ENCODE measurements around the gene ANKRD23.
"Not testable (repeated sequence)": the region's sequence is repeated elsewhere in the genome, so short reads cannot be mapped to it uniquely, and the experiment has no call there.

The ANKRD23 gene

GRCh38 chr2:96863575-96864342, 19.9 kb upstream of the ANKRD23 start:
- H3K4ac ChIP-seq (ENCODE audit: low read depth, low read length), result no peak overlapping the region
- H2BK15ac ChIP-seq (replicated peaks; ENCODE audit: low read depth), result no peak overlapping the region
- H3K79me2 ChIP-seq (ENCODE audit: control insufficient read depth, insufficient read depth, low read length), result peaks cover 31% of the 10 kb centered on the region
- peaks cover 5% of the 10 kb centered on the region for H3K4me1 ChIP-seq (ENCODE audit: control insufficient read depth, low read depth, low read length)
- WGBS (ENCODE audit: extremely low coverage, insufficient coverage, low lambda C conversion rate), result no CpG with 5 or more reads among the region's 19 CpGs
- H3K56ac ChIP-seq (ENCODE audit: low read length), result no peak overlapping the region
- H2AK5ac ChIP-seq (ENCODE audit: low read length), result no peak overlapping the region
- no peak overlapping the region for H4K5ac ChIP-seq (ENCODE audit: low read length)
- H3K9ac ChIP-seq (ENCODE audit: low read length), result no peak overlapping the region
- no peak overlapping the region for H3K4me2 ChIP-seq (ENCODE audit: low read length)
- no peak overlapping the region for H2BK120ac ChIP-seq (ENCODE audit: low read depth, low read length)
- peaks cover 29% of the 10 kb centered on the region for H3K79me1 ChIP-seq (ENCODE audit: low read length)
- no peak overlapping the region for H2BK5ac ChIP-seq (ENCODE audit: low read length)
- no peaks in the 10 kb centered on the region for H3K27me3 ChIP-seq (ENCODE audit: insufficient read depth, low read length, poor library complexity)
- DNase-seq, result no peak
- no peak overlapping the region for H3K4me3 ChIP-seq (ENCODE audit: low read length)
- H4K8ac ChIP-seq (ENCODE audit: low read depth, low read length), result no peak overlapping the region
- H3K27ac ChIP-seq (ENCODE audit: low read depth, low read length), result no peak overlapping the region
- H3K23ac ChIP-seq (ENCODE audit: low read length), result no peak overlapping the region
- no peak overlapping the region for H3K18ac ChIP-seq (ENCODE audit: low read length)
- H3K36me3 ChIP-seq (ENCODE audit: control insufficient read depth, insufficient read depth, low read length), result peaks cover 38% of the 10 kb centered on the region

- H3K27me3 ChIP-seq (ENCODE audit: insufficient read depth, low read length, poor library complexity); H3K4ac ChIP-seq (ENCODE audit: low read depth, low read length); H3K56ac ChIP-seq (ENCODE audit: low read length); H3K9ac ChIP-seq (ENCODE audit: low read length); H3K18ac ChIP-seq (ENCODE audit: low read length); H3K4me3 ChIP-seq (ENCODE audit: low read length); H2BK5ac ChIP-seq (ENCODE audit: low read length); H3K4me2 ChIP-seq (ENCODE audit: low read length); H4K5ac ChIP-seq (ENCODE audit: low read length); H2BK15ac ChIP-seq (replicated peaks; ENCODE audit: low read depth); H2BK120ac ChIP-seq (ENCODE audit: low read depth, low read length); DNase-seq; H4K8ac ChIP-seq (ENCODE audit: low read depth, low read length); H3K23ac ChIP-seq (ENCODE audit: low read length); H3K27ac ChIP-seq (ENCODE audit: low read depth, low read length); H3K4me1 ChIP-seq (ENCODE audit: control insufficient read depth, low read depth, low read length); H2AK5ac ChIP-seq (ENCODE audit: low read length): not testable (repeated sequence)
- no CpG with 5 or more reads among the region's 4 CpGs for WGBS (ENCODE audit: extremely low coverage, insufficient coverage, low lambda C conversion rate)
- H3K79me2 ChIP-seq (ENCODE audit: control insufficient read depth, insufficient read depth, low read length), result peaks cover 26% of the 10 kb centered on the region
- peaks cover 38% of the 10 kb centered on the region for H3K36me3 ChIP-seq (ENCODE audit: control insufficient read depth, insufficient read depth, low read length)
- H3K79me1 ChIP-seq (ENCODE audit: low read length), result peaks cover 29% of the 10 kb centered on the region
Observed at GRCh38 chr2:96863056-96863455, 19.2 kb upstream of the ANKRD23 start.

GRCh38 chr2:96861074-96861473, 17.3 kb upstream of the ANKRD23 start:
- no CpG with 5 or more reads among the region's 17 CpGs for WGBS (ENCODE audit: extremely low coverage, insufficient coverage, low lambda C conversion rate)
- Histone ChIP-seq H3K4me3 (ENCODE audit: low read length) (no peak overlapping the region), H3K4me2 (ENCODE audit: low read length) (no peak overlapping the region), H3K56ac (ENCODE audit: low read length) (no peak overlapping the region), H3K79me1 (ENCODE audit: low read length) (peaks cover 12% of the 10 kb centered on the region), H4K5ac (ENCODE audit: low read length) (no peak overlapping the region), H3K4me1 (ENCODE audit: control insufficient read depth, low read depth, low read length) (peaks cover 5% of the 10 kb centered on the region), H2BK5ac (ENCODE audit: low read length) (no peak overlapping the region), H3K23ac (ENCODE audit: low read length) (no peak overlapping the region), H3K9ac (ENCODE audit: low read length) (no peak overlapping the region), H2BK15ac (replicated peaks; ENCODE audit: low read depth) (no peak overlapping the region), H2AK5ac (ENCODE audit: low read length) (no peak overlapping the region), H3K27me3 (ENCODE audit: insufficient read depth, low read length, poor library complexity) (no peaks in the 10 kb centered on the region), H3K79me2 (ENCODE audit: control insufficient read depth, insufficient read depth, low read length) (peaks cover 6% of the 10 kb centered on the region), H3K36me3 (ENCODE audit: control insufficient read depth, insufficient read depth, low read length) (peaks cover 34% of the 10 kb centered on the region), H4K8ac (ENCODE audit: low read depth, low read length) (no peak overlapping the region), H3K4ac (ENCODE audit: low read depth, low read length) (no peak overlapping the region), H2BK120ac (ENCODE audit: low read depth, low read length) (no peak overlapping the region), H3K18ac (ENCODE audit: low read length) (no peak overlapping the region), H3K27ac (ENCODE audit: low read depth, low read length) (no peak overlapping the region)
- no peak for DNase-seq

- Histone ChIP-seq H3K79me2 (ENCODE audit: control insufficient read depth, insufficient read depth, low read length) (peaks cover 2% of the 10 kb centered on the region), H3K4me3 (ENCODE audit: low read length) (no peak overlapping the region), H2AK5ac (ENCODE audit: low read length) (no peak overlapping the region), H3K56ac (ENCODE audit: low read length) (no peak overlapping the region), H2BK5ac (ENCODE audit: low read length) (no peak overlapping the region), H3K9ac (ENCODE audit: low read length) (no peak overlapping the region), H4K8ac (ENCODE audit: low read depth, low read length) (no peak overlapping the region), H3K27me3 (ENCODE audit: insufficient read depth, low read length, poor library complexity) (no peaks in the 10 kb centered on the region), H3K4me1 (ENCODE audit: control insufficient read depth, low read depth, low read length) (peaks cover 5% of the 10 kb centered on the region), H3K79me1 (ENCODE audit: low read length) (peaks cover 6% of the 10 kb centered on the region), H3K4ac (ENCODE audit: low read depth, low read length) (no peak overlapping the region), H3K27ac (ENCODE audit: low read depth, low read length) (no peak overlapping the region), H3K23ac (ENCODE audit: low read length) (no peak overlapping the region), H4K5ac (ENCODE audit: low read length) (no peak overlapping the region), H3K4me2 (ENCODE audit: low read length) (no peak overlapping the region), H3K36me3 (ENCODE audit: control insufficient read depth, insufficient read depth, low read length) (peaks cover 30% of the 10 kb centered on the region), H3K18ac (ENCODE audit: low read length) (no peak overlapping the region), H2BK15ac (replicated peaks; ENCODE audit: low read depth) (no peak overlapping the region), H2BK120ac (ENCODE audit: low read depth, low read length) (no peak overlapping the region)
- no peak for DNase-seq
- WGBS (ENCODE audit: extremely low coverage, insufficient coverage, low lambda C conversion rate), result no CpG with 5 or more reads among the region's 38 CpGs
Observed at GRCh38 chr2:96860065-96861029, 16.5 kb upstream of the ANKRD23 start.

GRCh38 chr2:96859681-96860064, 15.9 kb upstream of the ANKRD23 start:
- Histone ChIP-seq H2BK15ac (replicated peaks; ENCODE audit: low read depth) (no peak overlapping the region), H2BK5ac (ENCODE audit: low read length) (no peak overlapping the region), H3K56ac (ENCODE audit: low read length) (no peak overlapping the region), H4K8ac (ENCODE audit: low read depth, low read length) (no peak overlapping the region), H3K23ac (ENCODE audit: low read length) (no peak overlapping the region), H3K18ac (ENCODE audit: low read length) (no peak overlapping the region), H3K27ac (ENCODE audit: low read depth, low read length) (no peak overlapping the region), H3K4me1 (ENCODE audit: control insufficient read depth, low read depth, low read length) (peaks cover 5% of the 10 kb centered on the region), H2BK120ac (ENCODE audit: low read depth, low read length) (no peak overlapping the region), H3K27me3 (ENCODE audit: insufficient read depth, low read length, poor library complexity) (no peaks in the 10 kb centered on the region), H3K9ac (ENCODE audit: low read length) (no peak overlapping the region), H3K79me2 (ENCODE audit: control insufficient read depth, insufficient read depth, low read length) (no peaks in the 10 kb centered on the region), H3K79me1 (ENCODE audit: low read length) (peaks cover 6% of the 10 kb centered on the region), H3K4me2 (ENCODE audit: low read length) (no peak overlapping the region), H3K36me3 (ENCODE audit: control insufficient read depth, insufficient read depth, low read length) (peaks cover 27% of the 10 kb centered on the region), H3K4me3 (ENCODE audit: low read length) (no peak overlapping the region), H4K5ac (ENCODE audit: low read length) (no peak overlapping the region), H3K4ac (ENCODE audit: low read depth, low read length) (no peak overlapping the region), H2AK5ac (ENCODE audit: low read length) (no peak overlapping the region)
- WGBS (ENCODE audit: extremely low coverage, insufficient coverage, low lambda C conversion rate), result 100% methylated on average over 1 of the region's 4 CpGs
- DNase-seq, result no peak
